K562 (cell line): ENCODE results near the gene TRIP6. TPM values are rescaled to one million over a fixed set of nuclear protein-coding genes. Genes with fewer than 3 reads are reported as not detected.

Experiments used
- ATAC-seq: fragments of 200-7000 bp; cut with Tn5 transposase; 3 replicates; pipeline ENCODE4 v1.9.1; 2020; ENCODE audit warnings: moderate library complexity
- BruUV-seq: library from RNA; stranded (reverse); fragments of 400-500 nt; replicated peaks from 2 replicates; lab custom pipeline; 2021; lab: Mats Ljungman, UMichigan
- CTCF ChIA-PET: fragments of 300-600 bp; formaldehyde crosslinking; extraction: SDS; loops from one replicate; lab custom pipeline; 2021; ENCODE audit warnings: low intra/inter-chr PET ratio; lab: Yijun Ruan, JAX
- POLR2A ChIA-PET: fragments of 300-600, 350-650 bp; sonication (Branson Sonifier 250); formaldehyde crosslinking; extraction: SDS; loops from one replicate; lab custom pipeline; 2021; ENCODE audit warnings: antibody characterized with exemption, inconsistent platforms; lab: Yijun Ruan, JAX
- DNase-seq, 4 experiments: peaks; one replicate each; pipeline versions ENCODE4 v3.0.0 to v3.0.0-alpha.2; 2011 to 2018; ENCODE audit warnings: low spot score in 3 of 4, mixed read lengths in 3 of 4; ENCODE audit errors: extremely low read depth in 1 of 4
- FAIRE-seq: peaks from 2 replicates; lab custom pipeline; 2011; peaks lifted over from hg19 to GRCh38; lab: Jason Lieb, UNC
- H2AFZ ChIP-seq: 2 replicates; pipeline ENCODE4 v1.6.0; 2011; ENCODE audit warnings: low read depth, low read length, control low read depth, inconsistent platforms
- H3K27ac ChIP-seq: fragments of 200-600 bp; 3 replicates; pipeline ENCODE4 v1.8.0; 2011; ENCODE audit warnings: low read depth, mild to moderate bottlenecking, control low read depth, inconsistent platforms, low read length, moderate library complexity, mixed read lengths; ENCODE audit errors: extremely low read depth
- H3K27me3 ChIP-seq, 2 experiments: fragments of 300-600 bp in 1 of 2; 2 replicates in 1 of 2; 3 replicates in 1 of 2; pipeline versions ENCODE4 v1.6.0 to v1.8.0; 2011; ENCODE audit warnings: inconsistent platforms in 2 of 2, low read length in 2 of 2, mild to moderate bottlenecking in 1 of 2, mixed read lengths in 1 of 2, moderate library complexity in 1 of 2; ENCODE audit not compliant: control insufficient read depth in 2 of 2, insufficient read depth in 2 of 2
- H3K36me3 ChIP-seq: fragments of 300-600 bp; 3 replicates; pipeline ENCODE4 v1.8.0; 2011; ENCODE audit warnings: mild to moderate bottlenecking, low read length, inconsistent platforms; ENCODE audit not compliant: control insufficient read depth, insufficient read depth
- H3K4me1 ChIP-seq, 2 experiments: fragments of 200-600 bp in 1 of 2; replicated peaks in 1 of 2; 2 replicates in 1 of 2; 3 replicates in 1 of 2; pipeline versions ENCODE4 v1.5.1 to v1.8.0; 2011; ENCODE audit warnings: inconsistent platforms in 2 of 2, low read length in 2 of 2, mild to moderate bottlenecking in 1 of 2, mixed read lengths in 1 of 2, moderate library complexity in 1 of 2; ENCODE audit not compliant: control insufficient read depth in 2 of 2, insufficient read depth in 2 of 2
- H3K4me2 ChIP-seq: 2 replicates; pipeline ENCODE4 v1.6.1; 2011; ENCODE audit warnings: low read length, control low read depth, inconsistent platforms, mixed read lengths; ENCODE audit not compliant: insufficient read depth
- H3K4me3 ChIP-seq: fragments of 200-600 bp; sonication (generic), shearing (Covaris generic); 2 replicates; pipeline ENCODE4 v1.5.1; 2016; ENCODE audit warnings: control low read depth, inconsistent platforms
- H3K79me2 ChIP-seq: fragments of 200-600 bp; 3 replicates; pipeline ENCODE4 v1.8.0; 2011; ENCODE audit warnings: low read length, inconsistent platforms; ENCODE audit not compliant: control insufficient read depth, insufficient read depth
- H3K9ac ChIP-seq, 2 experiments: 2 replicates each; pipeline versions ENCODE4 v1.6.0 to v1.6.1; 2011; ENCODE audit warnings: low read depth in 2 of 2, low read length in 2 of 2, control low read depth in 1 of 2, inconsistent platforms in 1 of 2, mild to moderate bottlenecking in 1 of 2, mixed read lengths in 1 of 2; ENCODE audit not compliant: insufficient read depth in 1 of 2
- H3K9me1 ChIP-seq: one replicate; pipeline ENCODE4 v1.6.0; 2011; ENCODE audit warnings: inconsistent platforms, mild to moderate bottlenecking, low read length, moderate library complexity; ENCODE audit not compliant: control insufficient read depth, insufficient read depth
- H3K9me3 ChIP-seq: replicated peaks from 2 replicates; pipeline ENCODE4 v1.5.1; 2011; ENCODE audit warnings: low read depth, low read length, inconsistent platforms; ENCODE audit not compliant: control insufficient read depth, insufficient read depth
- H4K20me1 ChIP-seq: replicated peaks from 2 replicates; pipeline ENCODE4 v1.6.1; 2011; ENCODE audit warnings: low read length, inconsistent platforms, mixed read lengths; ENCODE audit not compliant: control insufficient read depth, insufficient read depth
- CC2D1A ChIP-seq: fragments of 450-650 bp; IDR thresholded peaks from 2 replicates; pipeline ENCODE4 v1.6.1; 2017; ENCODE audit warnings: mild to moderate bottlenecking
- DACH1 ChIP-seq: fragments of 450-650 bp; IDR thresholded peaks from 2 replicates; pipeline ENCODE4 v1.6.1; 2018; ENCODE audit not compliant: partially characterized antibody
- FOXJ3 ChIP-seq: sonication (generic); formaldehyde crosslinking; IDR thresholded peaks from 2 replicates; pipeline ENCODE4 v1.4.0; 2020; ENCODE audit warnings: mild to moderate bottlenecking, missing genetic modification reagents
- GABPB2 ChIP-seq: fragments of 250-450 bp; sonication (Bioruptor Pico); conservative IDR thresholded peaks from 2 replicates; pipeline ENCODE4 v1.5.1; 2021; ENCODE audit warnings: mild to moderate bottlenecking
- HIVEP1 ChIP-seq: fragments of 250-450 bp; sonication (Bioruptor Pico); IDR thresholded peaks from 2 replicates; pipeline ENCODE4 v1.4.0; 2020; ENCODE audit warnings: mild to moderate bottlenecking
- KAT2B ChIP-seq: IDR thresholded peaks from one replicate; pipeline ENCODE4 v1.6.1; 2012; ENCODE audit warnings: low read depth, mild to moderate bottlenecking, control low read depth, inconsistent platforms, low read length, moderate library complexity
- MED1 ChIP-seq: sonication (generic); formaldehyde crosslinking; IDR thresholded peaks from 2 replicates; pipeline ENCODE4 v1.8.1; 2023; ENCODE audit warnings: missing genetic modification reagents, borderline replicate concordance
- MEIS2 ChIP-seq: fragments of 450-650 bp; IDR thresholded peaks from 2 replicates; pipeline ENCODE4 v1.6.1; 2014; ENCODE audit warnings: mild to moderate bottlenecking; ENCODE audit not compliant: partially characterized antibody
- PHF20 ChIP-seq: fragments of 450-650 bp; IDR thresholded peaks from 2 replicates; pipeline ENCODE4 v1.6.1; 2018; ENCODE audit not compliant: partially characterized antibody
- SAP30 ChIP-seq: fragments of 200-600 bp; sonication (generic); IDR thresholded peaks from 2 replicates; pipeline ENCODE4 v1.6.1; 2012; ENCODE audit warnings: borderline replicate concordance, low read depth, mild to moderate bottlenecking, moderate library complexity, low read length, control low read depth, inconsistent platforms; ENCODE audit not compliant: insufficient read depth, poor library complexity, severe bottlenecking
- SOX6 ChIP-seq: fragments of 450-650 bp; IDR thresholded peaks from 2 replicates; pipeline ENCODE4 v1.6.1; 2014; ENCODE audit warnings: mild to moderate bottlenecking
- TCFL5 ChIP-seq: fragments of 250-450 bp; sonication (Bioruptor Pico); conservative IDR thresholded peaks from 2 replicates; pipeline ENCODE4 v1.6.1; 2021; ENCODE audit warnings: mild to moderate bottlenecking, moderate library complexity, matching md5 sums
- ZKSCAN1 ChIP-seq: fragments of 150-350 bp; IDR thresholded peaks from 2 replicates; pipeline ENCODE4 v1.6.1; 2016; ENCODE audit warnings: low read depth, low read length
- ZNF316 ChIP-seq: fragments of 450-650 bp; IDR thresholded peaks from 2 replicates; pipeline ENCODE4 v1.6.1; 2016
- ZNF551 ChIP-seq: fragments of 250-450 bp; sonication (Bioruptor Pico); IDR thresholded peaks from 2 replicates; pipeline ENCODE4 v1.5.0; 2021; ENCODE audit warnings: mild to moderate bottlenecking, moderate library complexity
- ZNF696 ChIP-seq: fragments of 250-450 bp; sonication (Bioruptor Pico); conservative IDR thresholded peaks from 2 replicates; pipeline ENCODE4 v1.4.0; 2020; ENCODE audit warnings: mild to moderate bottlenecking, moderate library complexity
- WGBS: fragments of 100-300 bp; shearing (Covaris generic); methylation state at CpG from one replicate; pipeline ENCODE4 v1.1.6; 2016; ENCODE audit warnings: low coverage, mixed read lengths; ENCODE audit not compliant: insufficient coverage; ENCODE audit errors: missing lambda C conversion rate; 5-methylcytosine and 5-hydroxymethylcytosine counted together
- in situ Hi-C: fragments of 300-500 bp; cut with MboI; formaldehyde crosslinking; loops from 4 replicates; pipeline ENCODE4 v1.15.0; 2018; ENCODE audit warnings: inconsistent platforms, mixed read lengths
- intact Hi-C: fragments of 100-400 bp; cut with micrococcal nuclease; formaldehyde crosslinking; loops from 2 replicates; pipeline ENCODE4 v1.14.2; 2022
- polyA plus RNA-seq, 8 experiments: library from polyadenylated mRNA; depleted of rRNA in 4 of 8; stranded (reverse) in 5 of 8; unstranded in 3 of 8; fragments of >200 nt; fragmentation: Nextera tagmentation in 2 of 8; fragmentation: Illumina TruSeq in 1 of 8; extraction: Ambion mirVana in 2 of 8; extraction: Trizol in 1 of 8; gene quantifications; 2 replicates each; pipeline versions ENCODE4 v1.2.1 to v1.2.3, GENCODE V29; 2011 to 2014; ENCODE audit warnings: inconsistent platforms in 1 of 8, missing spikeins in 1 of 8
- total RNA-seq, 7 experiments: library from RNA; depleted of rRNA in 6 of 7; stranded (reverse); fragments of >200 nt in 6 of 7; fragmentation: Illumina TruSeq in 2 of 7; extraction: Trizol in 2 of 7; gene quantifications; 2 replicates each; pipeline versions ENCODE4 v1.2.1 to v1.2.3, GENCODE V29; 2011 to 2021; ENCODE audit warnings: low replicate concordance in 1 of 7
- TF ChIP-seq, protein P1 (sequence below): fragments of 250-450 bp; sonication (Bioruptor Pico); IDR thresholded peaks from 2 replicates; pipeline ENCODE4 v1.8.0; 2022; ENCODE audit warnings: moderate library complexity, mild to moderate bottlenecking, inconsistent platforms
- TF ChIP-seq, protein P2 (sequence below): fragments of 450-650 bp; IDR thresholded peaks from 2 replicates; pipeline ENCODE4 v1.6.1; 2014; ENCODE audit warnings: low read depth, mild to moderate bottlenecking, moderate library complexity, borderline replicate concordance
- TF ChIP-seq, protein P3 (sequence below): fragments of 250-450 bp; sonication (Bioruptor Pico); IDR thresholded peaks from 2 replicates; pipeline ENCODE4 v1.5.0; 2020; ENCODE audit warnings: mild to moderate bottlenecking, borderline replicate concordance

TRIP6 gene
- total and polyA plus RNA-seq, 9 of the 15 experiments (the other 6 are each of a cell fraction or from before 2014, with no cell fraction given): 5.9 to 141 (median 54.0) TPM

DNA sequence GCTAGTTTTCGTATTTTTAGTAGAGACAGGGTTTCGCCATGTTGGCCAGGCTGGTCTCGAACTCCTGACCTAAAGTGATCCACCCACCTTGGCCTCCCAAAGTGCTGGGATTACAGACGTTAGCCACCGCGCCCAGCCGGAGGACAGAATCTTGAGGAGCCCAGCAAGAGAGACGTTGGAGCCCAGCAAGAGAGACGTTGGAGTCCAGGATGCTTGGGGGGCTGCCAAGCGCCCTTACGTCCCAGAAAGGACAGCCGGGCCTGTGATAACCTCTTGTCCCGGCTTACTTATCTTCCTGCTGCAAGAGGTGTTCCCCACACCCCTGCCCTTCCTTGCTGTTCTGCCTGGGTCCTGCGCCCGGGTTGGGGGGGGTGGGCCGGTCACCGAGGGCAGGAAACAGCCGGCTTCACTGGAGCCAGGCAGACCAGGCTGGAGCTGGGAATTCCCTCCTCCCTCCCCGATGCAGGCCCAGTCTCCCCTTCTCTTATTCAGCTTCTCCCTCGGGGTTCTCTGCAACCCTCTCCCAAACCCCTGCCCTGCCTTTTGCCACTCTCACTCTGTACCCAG lies 38.0 kb upstream of the TRIP6 start:
- peak overlapping the region; percentile 60 for H3K27ac ChIP-seq
- ChIA-PET POLR2A (interaction anchor here (0.6 to 1.2 kb wide), 6 partner anchors 13 to 359 kb away, joined by 3 to 5 read pairs (median 4); partner anchors contain the start of gene SRRT), CTCF (interaction anchor here (0.9 kb wide), 1 partner anchor 23 kb away, joined by 5 read pairs; the partner anchor contains the start of gene SLC12A9)
- H3K4me3 ChIP-seq: peak overlapping the region; percentile 71
- WGBS: 1% methylated on average over 20 of the region's 20 CpGs
- H4K20me1 ChIP-seq: peaks cover 9% of the 10 kb centered on the region; the same call in 1 of the 2 replicates
- in situ Hi-C loops (no loop called here), intact Hi-C loops (no loop called here)
- DNase-seq (peak; percentile 91 to 99 (median 94)), ATAC-seq (peak; percentile 46), FAIRE-seq (peak; percentile 92)
- peak overlapping the region; percentile 73 for H2AFZ ChIP-seq
- H3K9ac ChIP-seq: peak overlapping the region; percentile 61 to 88
- peaks cover 17 to 52% of the 10 kb centered on the region in 2 experiments; a peak in 4 of 5 replicates for H3K4me1 ChIP-seq
- peaks cover 46% of the 10 kb centered on the region for H3K79me2 ChIP-seq
- H3K36me3 ChIP-seq: peaks cover 5% of the 10 kb centered on the region; the same call in 2 of the 3 replicates
- no peaks in the 10 kb centered on the region for H3K27me3 ChIP-seq
- peak overlapping the region; percentile 98 for H3K4me2 ChIP-seq
- BruUV-seq: no TSS peak
- H3K9me3 ChIP-seq: no peaks in the 10 kb centered on the region
- H3K9me1 ChIP-seq: peaks cover 3% of the 10 kb centered on the region
- TF ChIP-seq PHF20 (no peak), MED1 (CRISPR knock-in tag) (no peak), KAT2B (no peak), ZNF696 (no peak), TCFL5 (CRISPR knock-in tag) (no peak), FOXJ3 (CRISPR knock-in tag) (no peak), SAP30 (no peak), ZNF551 (CRISPR knock-in tag) (no peak), MEIS2 (no peak), HIVEP1 (no peak), SOX6 (peak; percentile 77), GABPB2 (CRISPR knock-in tag) (no peak), DACH1 (no peak), CC2D1A (0 out of 2 replicates have a peak, but pooled peaks have one; percentile 45), ZKSCAN1 (peak; percentile 22; the same call in 1 of the 2 replicates), ZNF316 (no peak)
- TF ChIP-seq, protein P1, sequence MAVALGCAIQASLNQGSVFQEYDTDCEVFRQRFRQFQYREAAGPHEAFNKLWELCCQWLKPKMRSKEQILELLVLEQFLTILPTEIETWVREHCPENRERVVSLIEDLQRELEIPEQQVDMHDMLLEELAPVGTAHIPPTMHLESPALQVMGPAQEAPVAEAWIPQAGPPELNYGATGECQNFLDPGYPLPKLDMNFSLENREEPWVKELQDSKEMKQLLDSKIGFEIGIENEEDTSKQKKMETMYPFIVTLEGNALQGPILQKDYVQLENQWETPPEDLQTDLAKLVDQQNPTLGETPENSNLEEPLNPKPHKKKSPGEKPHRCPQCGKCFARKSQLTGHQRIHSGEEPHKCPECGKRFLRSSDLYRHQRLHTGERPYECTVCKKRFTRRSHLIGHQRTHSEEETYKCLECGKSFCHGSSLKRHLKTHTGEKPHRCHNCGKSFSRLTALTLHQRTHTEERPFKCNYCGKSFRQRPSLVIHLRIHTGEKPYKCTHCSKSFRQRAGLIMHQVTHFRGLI (CRISPR knock-in tag): no peak
- TF ChIP-seq, protein P2, sequence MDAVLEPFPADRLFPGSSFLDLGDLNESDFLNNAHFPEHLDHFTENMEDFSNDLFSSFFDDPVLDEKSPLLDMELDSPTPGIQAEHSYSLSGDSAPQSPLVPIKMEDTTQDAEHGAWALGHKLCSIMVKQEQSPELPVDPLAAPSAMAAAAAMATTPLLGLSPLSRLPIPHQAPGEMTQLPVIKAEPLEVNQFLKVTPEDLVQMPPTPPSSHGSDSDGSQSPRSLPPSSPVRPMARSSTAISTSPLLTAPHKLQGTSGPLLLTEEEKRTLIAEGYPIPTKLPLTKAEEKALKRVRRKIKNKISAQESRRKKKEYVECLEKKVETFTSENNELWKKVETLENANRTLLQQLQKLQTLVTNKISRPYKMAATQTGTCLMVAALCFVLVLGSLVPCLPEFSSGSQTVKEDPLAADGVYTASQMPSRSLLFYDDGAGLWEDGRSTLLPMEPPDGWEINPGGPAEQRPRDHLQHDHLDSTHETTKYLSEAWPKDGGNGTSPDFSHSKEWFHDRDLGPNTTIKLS: peak; percentile 49; the same call in 1 of the 2 replicates
- TF ChIP-seq, protein P3, sequence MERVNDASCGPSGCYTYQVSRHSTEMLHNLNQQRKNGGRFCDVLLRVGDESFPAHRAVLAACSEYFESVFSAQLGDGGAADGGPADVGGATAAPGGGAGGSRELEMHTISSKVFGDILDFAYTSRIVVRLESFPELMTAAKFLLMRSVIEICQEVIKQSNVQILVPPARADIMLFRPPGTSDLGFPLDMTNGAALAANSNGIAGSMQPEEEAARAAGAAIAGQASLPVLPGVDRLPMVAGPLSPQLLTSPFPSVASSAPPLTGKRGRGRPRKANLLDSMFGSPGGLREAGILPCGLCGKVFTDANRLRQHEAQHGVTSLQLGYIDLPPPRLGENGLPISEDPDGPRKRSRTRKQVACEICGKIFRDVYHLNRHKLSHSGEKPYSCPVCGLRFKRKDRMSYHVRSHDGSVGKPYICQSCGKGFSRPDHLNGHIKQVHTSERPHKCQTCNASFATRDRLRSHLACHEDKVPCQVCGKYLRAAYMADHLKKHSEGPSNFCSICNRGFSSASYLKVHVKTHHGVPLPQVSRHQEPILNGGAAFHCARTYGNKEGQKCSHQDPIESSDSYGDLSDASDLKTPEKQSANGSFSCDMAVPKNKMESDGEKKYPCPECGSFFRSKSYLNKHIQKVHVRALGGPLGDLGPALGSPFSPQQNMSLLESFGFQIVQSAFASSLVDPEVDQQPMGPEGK (CRISPR knock-in tag): no peak
